ENCODE measurements around the gene GSDMA. TPM values are rescaled to one million over a fixed set of nuclear protein-coding genes. Genes with fewer than 3 reads are reported as not detected.
"Not testable (repeated sequence)": the region's sequence is repeated elsewhere in the genome, so short reads cannot be mapped to it uniquely, and the experiment has no call there.

The GSDMA gene
- total RNA-seq, 1 donor from 2014 or later = 0.26 TPM

GRCh38 chr17:39999067-39999466 is 36.3 kb downstream of the GSDMA start:
- TF ChIP-seq CTCF (IDR thresholded peaks at IDR 0.05; ENCODE audit: insufficient read depth, low read length, severe bottlenecking) = no peak
- no peak for FAIRE-seq
- Histone ChIP-seq H3K4me3 (ENCODE audit: low read depth, low read length) (no peak overlapping the region), H3K36me3 (ENCODE audit: control insufficient read depth, insufficient read depth, low read length) (peaks cover 14% of the 10 kb centered on the region), H3K27me3 (ENCODE audit: control insufficient read depth, insufficient read depth, low read length) (no peaks in the 10 kb centered on the region)
- DNase-seq (ENCODE audit: low read depth) = no peak

DNA sequence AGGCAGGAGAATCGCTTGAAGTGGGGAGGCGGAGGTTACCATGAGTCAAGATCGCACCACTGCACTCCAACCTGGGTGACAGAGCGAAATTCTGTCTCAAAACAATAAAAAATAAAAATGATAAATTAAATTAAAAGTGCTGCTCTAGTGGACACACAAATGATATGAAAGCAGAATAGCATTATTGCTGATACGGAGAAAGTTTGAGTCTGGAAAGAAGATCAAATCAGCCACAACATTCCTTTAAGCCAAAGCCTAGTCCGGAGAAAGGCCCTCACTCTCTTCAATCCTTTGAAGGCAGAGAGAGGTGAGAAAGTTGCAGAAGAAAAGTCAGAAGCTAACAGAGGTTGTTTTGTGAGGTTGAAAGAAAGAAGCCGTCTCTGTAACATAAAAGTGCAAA is 37.4 kb downstream of the GSDMA start:
- FAIRE-seq (no peak), DNase-seq (ENCODE audit: low read depth) (no peak)
- Histone ChIP-seq H3K4me3 (ENCODE audit: low read depth, low read length) (no peak overlapping the region), H3K27me3 (ENCODE audit: control insufficient read depth, insufficient read depth, low read length) (no peaks in the 10 kb centered on the region), H3K36me3 (ENCODE audit: control insufficient read depth, insufficient read depth, low read length) (peaks cover 11% of the 10 kb centered on the region)
- no peak for TF ChIP-seq CTCF (IDR thresholded peaks at IDR 0.05; ENCODE audit: insufficient read depth, low read length, severe bottlenecking)

- not testable (repeated sequence) for FAIRE-seq; H3K4me3 ChIP-seq (ENCODE audit: low read depth, low read length); H3K36me3 ChIP-seq (ENCODE audit: control insufficient read depth, insufficient read depth, low read length); DNase-seq (ENCODE audit: low read depth); H3K27me3 ChIP-seq (ENCODE audit: control insufficient read depth, insufficient read depth, low read length)
Observed at GRCh38 chr17:40001335-40001734, 38.5 kb downstream of the GSDMA start.

DNA sequence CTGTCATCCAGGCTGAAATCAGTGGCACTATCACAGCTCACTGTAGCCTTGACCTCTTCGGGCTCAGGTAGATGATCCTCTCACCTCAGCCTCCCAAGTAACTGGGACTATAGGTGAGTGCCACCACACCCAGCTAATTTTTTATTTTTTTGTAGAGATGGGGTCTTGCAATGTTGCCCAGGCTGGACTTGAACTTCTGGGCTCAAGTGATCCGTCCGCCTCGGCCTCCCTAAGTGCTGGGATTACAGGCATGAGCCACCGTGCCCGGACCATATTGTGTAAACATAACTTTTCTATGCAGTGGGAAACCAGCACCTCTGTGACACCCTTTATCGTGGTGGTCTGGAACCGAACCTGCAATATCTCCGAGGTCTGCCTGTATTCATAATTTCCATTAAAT is 41.3 kb downstream of the GSDMA start:
- Histone ChIP-seq H3K4me3 (ENCODE audit: low read depth, low read length) (no peak overlapping the region), H3K27me3 (ENCODE audit: control insufficient read depth, insufficient read depth, low read length) (no peaks in the 10 kb centered on the region), H3K36me3 (ENCODE audit: control insufficient read depth, insufficient read depth, low read length) (no peaks in the 10 kb centered on the region)
- no peak for TF ChIP-seq CTCF (IDR thresholded peaks at IDR 0.05; ENCODE audit: insufficient read depth, low read length, severe bottlenecking)
- FAIRE-seq (no peak), DNase-seq (ENCODE audit: low read depth) (no peak)

GRCh38 chr17:40004712-40005111 is 41.9 kb downstream of the GSDMA start:
- H3K36me3 ChIP-seq (ENCODE audit: control insufficient read depth, insufficient read depth, low read length) = no peaks in the 10 kb centered on the region
- no peak for TF ChIP-seq CTCF (IDR thresholded peaks at IDR 0.05; ENCODE audit: insufficient read depth, low read length, severe bottlenecking)
- DNase-seq (ENCODE audit: low read depth) = no peak
- no peaks in the 10 kb centered on the region for H3K27me3 ChIP-seq (ENCODE audit: control insufficient read depth, insufficient read depth, low read length)
- no peak for FAIRE-seq
- H3K4me3 ChIP-seq (ENCODE audit: low read depth, low read length) = no peak overlapping the region

DNA sequence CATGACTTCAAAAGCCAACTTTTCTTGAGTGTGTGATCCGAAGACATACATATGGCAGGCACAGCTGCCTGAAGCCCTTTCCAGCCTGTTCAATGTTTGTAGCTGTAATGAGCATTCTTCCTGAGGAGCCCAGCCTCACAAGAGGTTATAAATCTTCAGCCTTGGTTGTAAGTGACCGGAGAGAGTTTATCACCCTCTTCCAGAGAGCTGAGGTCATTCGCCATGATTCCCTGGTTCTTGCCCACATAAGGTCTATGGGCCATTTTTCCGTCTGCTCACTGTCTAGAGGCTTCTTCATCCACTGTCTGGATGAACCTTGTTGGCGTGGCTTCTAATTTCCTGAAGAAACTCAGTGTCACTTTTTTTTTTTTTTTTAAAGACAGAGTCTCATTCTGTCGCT is 42.7 kb downstream of the GSDMA start:
- H3K27me3 ChIP-seq (ENCODE audit: control insufficient read depth, insufficient read depth, low read length) = no peaks in the 10 kb centered on the region
- no peak for TF ChIP-seq CTCF (IDR thresholded peaks at IDR 0.05; ENCODE audit: insufficient read depth, low read length, severe bottlenecking)
- FAIRE-seq (no peak), DNase-seq (ENCODE audit: low read depth) (no peak)
- H3K36me3 ChIP-seq (ENCODE audit: control insufficient read depth, insufficient read depth, low read length) = no peaks in the 10 kb centered on the region
- H3K4me3 ChIP-seq (ENCODE audit: low read depth, low read length) = no peak overlapping the region

GRCh38 chr17:40010946-40011500 is 48.2 kb downstream of the GSDMA start:
- H3K36me3 ChIP-seq (ENCODE audit: control insufficient read depth, insufficient read depth, low read length); H3K27me3 ChIP-seq (ENCODE audit: control insufficient read depth, insufficient read depth, low read length); FAIRE-seq; H3K4me3 ChIP-seq (ENCODE audit: low read depth, low read length); DNase-seq (ENCODE audit: low read depth): not testable (repeated sequence)

DNA sequence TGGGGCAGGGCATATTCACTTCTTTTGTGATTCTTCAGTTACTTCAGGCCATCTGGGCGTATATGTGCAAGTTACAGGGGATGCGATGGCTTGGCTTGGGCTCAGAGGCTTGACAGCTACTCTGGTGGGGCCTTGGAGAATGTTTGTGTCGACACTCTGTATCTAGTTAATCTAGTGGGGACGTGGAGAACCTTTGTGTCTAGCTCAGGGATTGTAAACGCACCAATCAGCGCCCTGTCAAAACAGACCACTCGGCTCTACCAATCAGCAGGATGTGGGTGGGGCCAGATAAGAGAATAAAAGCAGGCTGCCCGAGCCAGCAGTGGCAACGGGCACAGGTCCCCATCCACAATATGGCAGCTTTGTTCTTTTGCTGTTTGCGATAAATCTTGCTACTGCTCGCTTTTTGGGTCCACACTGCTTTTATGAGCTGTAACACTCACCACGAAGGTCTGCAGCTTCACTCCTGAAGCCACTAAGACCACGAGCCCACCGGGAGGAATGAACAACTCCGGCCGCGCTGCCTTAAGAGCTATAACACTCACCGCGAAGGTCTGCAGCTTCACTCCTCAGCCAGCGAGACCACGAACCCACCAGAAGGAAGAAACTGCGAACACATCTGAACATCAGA is 49.3 kb downstream of the GSDMA start:
- H3K4me3 ChIP-seq (ENCODE audit: low read depth, low read length); H3K36me3 ChIP-seq (ENCODE audit: control insufficient read depth, insufficient read depth, low read length); H3K27me3 ChIP-seq (ENCODE audit: control insufficient read depth, insufficient read depth, low read length); FAIRE-seq; DNase-seq (ENCODE audit: low read depth): not testable (repeated sequence)

All from bronchial epithelial cell (primary cell).